ENCODE data around the gene RBM34.

GRCh38 chr1:235112297-235113182 is 48.5 kb downstream of the RBM34 start:
- TF ChIP-seq CTCF (conservative IDR thresholded peaks at IDR 0.05), result no peak
- no peak for TF ChIP-seq ZFX (IDR thresholded peaks at IDR 0.05)

Measured in C4-2B (cell line).